ENCODE data around the gene RELN. TPM values are rescaled to one million over a fixed set of nuclear protein-coding genes. Genes with fewer than 3 reads are reported as not detected.

Gene RELN
- total and polyA plus RNA-seq, 9 of the 15 experiments (the other 6 are each of a cell fraction or from before 2014, with no cell fraction given), result 12.9 to 43.2 (median 18.1) TPM

DNA sequence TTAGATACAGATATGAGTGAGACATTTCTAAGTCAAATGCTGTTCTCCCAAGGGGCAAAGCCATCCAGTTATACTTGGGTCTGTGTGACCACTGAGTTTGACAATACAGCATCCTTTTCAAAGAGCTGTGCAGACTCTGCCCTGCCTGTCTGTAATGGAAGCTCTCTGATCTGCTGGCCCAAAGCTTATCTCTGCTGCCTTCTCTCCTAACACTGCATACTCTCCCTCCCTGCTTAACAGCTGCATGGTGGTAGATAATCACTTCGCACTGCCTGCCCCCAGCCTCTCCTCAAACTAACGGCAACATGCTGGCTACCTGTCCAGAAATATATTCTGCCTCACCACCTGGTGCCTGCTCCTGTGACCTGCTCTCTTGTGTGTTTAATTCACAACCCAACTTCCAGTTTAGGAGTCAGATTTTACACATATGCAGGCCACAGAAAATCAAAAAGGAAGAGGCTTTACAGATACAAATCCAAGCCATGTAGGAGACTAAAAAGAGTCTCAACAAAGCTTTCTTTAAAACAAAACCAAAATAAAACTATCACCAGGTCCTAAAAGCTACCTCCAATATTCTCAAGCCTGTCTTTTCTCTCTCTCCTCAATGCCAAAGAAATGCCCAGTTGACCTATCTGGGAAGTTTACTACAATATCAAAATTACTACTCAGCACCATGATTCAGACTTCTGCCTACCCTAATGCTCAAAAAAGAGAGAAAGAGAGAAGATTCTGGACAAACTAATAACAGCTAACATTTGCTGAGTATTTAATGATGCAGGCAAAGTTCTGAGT is 145.6 kb downstream of the RELN start (continued):
- TF ChIP-seq, protein P1, sequence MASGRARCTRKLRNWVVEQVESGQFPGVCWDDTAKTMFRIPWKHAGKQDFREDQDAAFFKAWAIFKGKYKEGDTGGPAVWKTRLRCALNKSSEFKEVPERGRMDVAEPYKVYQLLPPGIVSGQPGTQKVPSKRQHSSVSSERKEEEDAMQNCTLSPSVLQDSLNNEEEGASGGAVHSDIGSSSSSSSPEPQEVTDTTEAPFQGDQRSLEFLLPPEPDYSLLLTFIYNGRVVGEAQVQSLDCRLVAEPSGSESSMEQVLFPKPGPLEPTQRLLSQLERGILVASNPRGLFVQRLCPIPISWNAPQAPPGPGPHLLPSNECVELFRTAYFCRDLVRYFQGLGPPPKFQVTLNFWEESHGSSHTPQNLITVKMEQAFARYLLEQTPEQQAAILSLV (tag; IDR thresholded peaks at IDR 0.05), result no peak
- TF ChIP-seq CREM (IDR thresholded peaks at IDR 0.05; ENCODE audit: low read depth) (peak; percentile 86), RB1 (IDR thresholded peaks at IDR 0.05; ENCODE audit: low read depth) (peak; percentile 68), ZNF785 (CRISPR knock-in tag; IDR thresholded peaks at IDR 0.05) (no peak), ZNF324 (CRISPR knock-in tag; IDR thresholded peaks at IDR 0.05) (no peak), YY1 (IDR thresholded peaks at IDR 0.05; ENCODE audit: borderline replicate concordance in 1 of 3, control insufficient read depth in 1 of 3, extremely low read depth in 1 of 3, insufficient read depth in 3 of 3, insufficient read length in 1 of 3, insufficient replicate concordance in 2 of 3, low read depth in 1 of 3, low read length in 2 of 3) (peak in 2 of 3 experiments; percentile 29 to 61), JUND (IDR thresholded peaks at IDR 0.05; ENCODE audit: borderline replicate concordance, low read depth, low read length) (peak; percentile 73), JUND (tag; IDR thresholded peaks at IDR 0.05; ENCODE audit: borderline replicate concordance, low read depth, low read length) (peak; percentile 60; the same call in 1 of the 3 replicates), MECOM (CRISPR knock-in tag; IDR thresholded peaks at IDR 0.05) (peak; percentile 81), MBD2 (IDR thresholded peaks at IDR 0.05; ENCODE audit: borderline replicate concordance, low read depth) (peak; percentile 74; the same call in 1 of the 2 replicates), RAD51 (IDR thresholded peaks at IDR 0.05; ENCODE audit: borderline replicate concordance, low read depth) (peak; percentile 46; the same call in 1 of the 2 replicates), HSF4 (CRISPR knock-in tag; IDR thresholded peaks at IDR 0.05; ENCODE audit: borderline replicate concordance) (no peak), BMI1 (IDR thresholded peaks at IDR 0.05; ENCODE audit: low read length) (no peak), KLF6 (CRISPR knock-in tag; IDR thresholded peaks at IDR 0.05; ENCODE audit: borderline replicate concordance) (no peak), CTBP1 (IDR thresholded peaks at IDR 0.05; ENCODE audit: borderline replicate concordance) (peak; percentile 89), HDAC1 (IDR thresholded peaks at IDR 0.05) (peak in 1 of 2 experiments; percentile 90; a peak in 2 of 4 replicates), SMAD4 (CRISPR knock-in tag; conservative IDR thresholded peaks at IDR 0.05) (peak; percentile 88), SMC3 (conservative IDR thresholded peaks at IDR 0.05; ENCODE audit: insufficient read depth, low read depth, low read length) (no peak), NFE2 (IDR thresholded peaks at IDR 0.05; ENCODE audit: low read depth) (peak; percentile 36; the same call in 1 of the 2 replicates), ZNF311 (CRISPR knock-in tag; IDR thresholded peaks at IDR 0.05) (no peak), ZKSCAN1 (IDR thresholded peaks at IDR 0.05; ENCODE audit: low read depth, low read length) (peak; percentile 76), CBX1 (IDR thresholded peaks at IDR 0.05; ENCODE audit: low read depth) (peak; percentile 80)
- TF ChIP-seq, protein P2, sequence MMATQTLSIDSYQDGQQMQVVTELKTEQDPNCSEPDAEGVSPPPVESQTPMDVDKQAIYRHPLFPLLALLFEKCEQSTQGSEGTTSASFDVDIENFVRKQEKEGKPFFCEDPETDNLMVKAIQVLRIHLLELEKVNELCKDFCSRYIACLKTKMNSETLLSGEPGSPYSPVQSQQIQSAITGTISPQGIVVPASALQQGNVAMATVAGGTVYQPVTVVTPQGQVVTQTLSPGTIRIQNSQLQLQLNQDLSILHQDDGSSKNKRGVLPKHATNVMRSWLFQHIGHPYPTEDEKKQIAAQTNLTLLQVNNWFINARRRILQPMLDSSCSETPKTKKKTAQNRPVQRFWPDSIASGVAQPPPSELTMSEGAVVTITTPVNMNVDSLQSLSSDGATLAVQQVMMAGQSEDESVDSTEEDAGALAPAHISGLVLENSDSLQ (IDR thresholded peaks at IDR 0.05), result peak; percentile 69
- TF ChIP-seq, protein P3, sequence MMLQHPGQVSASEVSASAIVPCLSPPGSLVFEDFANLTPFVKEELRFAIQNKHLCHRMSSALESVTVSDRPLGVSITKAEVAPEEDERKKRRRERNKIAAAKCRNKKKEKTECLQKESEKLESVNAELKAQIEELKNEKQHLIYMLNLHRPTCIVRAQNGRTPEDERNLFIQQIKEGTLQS (IDR thresholded peaks at IDR 0.05), result no peak
- TF ChIP-seq, protein P3 (CRISPR knock-in tag; conservative IDR thresholded peaks at IDR 0.05), result no peak; the same call in 1 of the 2 replicates
- TF ChIP-seq, protein P4, sequence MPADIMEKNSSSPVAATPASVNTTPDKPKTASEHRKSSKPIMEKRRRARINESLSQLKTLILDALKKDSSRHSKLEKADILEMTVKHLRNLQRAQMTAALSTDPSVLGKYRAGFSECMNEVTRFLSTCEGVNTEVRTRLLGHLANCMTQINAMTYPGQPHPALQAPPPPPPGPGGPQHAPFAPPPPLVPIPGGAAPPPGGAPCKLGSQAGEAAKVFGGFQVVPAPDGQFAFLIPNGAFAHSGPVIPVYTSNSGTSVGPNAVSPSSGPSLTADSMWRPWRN (IDR thresholded peaks at IDR 0.05; ENCODE audit: low read depth), result peak; percentile 64; the same call in 1 of the 2 replicates
